Muscle of arm (tissue), 12 donors: Measurements from ENCODE around the gene SEC61A2. TPM values are rescaled to one million over a fixed set of nuclear protein-coding genes. Genes with fewer than 3 reads are reported as not detected.

Experiments used
- DNase-seq: peaks from one replicate; pipeline ENCODE4 v3.0.0-alpha.2; 2013
- polyA plus RNA-seq, 12 donors: library from polyadenylated mRNA; unstranded; fragments of 120-200 nt; gene quantifications; one replicate each; pipeline ENCODE4 v1.2.1, GENCODE V29; 2013; ENCODE audit not compliant: insufficient read length in 12 of 12

The SEC61A2 gene
- polyA plus RNA-seq, 12 donors, result 8.9 to 24.3 (median 12.9) TPM; not detected in 1

- DNase-seq, result peak; percentile 93
Observed at GRCh38 chr10:12195603-12196506, 66.4 kb downstream of the SEC61A2 start, which contains the start of the genes CDC123 and NUDT5. Gene CDC123 (plus strand): TSS chr10:12196188. CDS start chr10:12196246, 58 bp downstream. Gene NUDT5 (minus strand): TSS chr10:12195891. CDS start chr10:12186291, 9,600 bp downstream.

- no peak for DNase-seq
Observed at GRCh38 chr10:12196531-12197211, 67.2 kb downstream of the SEC61A2 start.

GRCh38 chr10:12198156-12198555, 68.7 kb downstream of the SEC61A2 start:
- DNase-seq, result no peak

GRCh38 chr10:12200850-12201249, 71.4 kb downstream of the SEC61A2 start:
- no peak for DNase-seq

GRCh38 chr10:12201543-12201942, 72.1 kb downstream of the SEC61A2 start:
- no peak for DNase-seq

GRCh38 chr10:12202226-12202625, 72.7 kb downstream of the SEC61A2 start:
- no peak for DNase-seq

- no peak for DNase-seq
Observed at GRCh38 chr10:12205082-12205481, 75.6 kb downstream of the SEC61A2 start.

GRCh38 chr10:12207114-12207513, 77.6 kb downstream of the SEC61A2 start:
- no peak for DNase-seq

- no peak for DNase-seq
Observed at GRCh38 chr10:12208460-12208859, 79.0 kb downstream of the SEC61A2 start.

- DNase-seq, result no peak
Observed at GRCh38 chr10:12212454-12212853, 83.0 kb downstream of the SEC61A2 start.

- no peak for DNase-seq
Observed at GRCh38 chr10:12213621-12214020, 84.1 kb downstream of the SEC61A2 start.

GRCh38 chr10:12214093-12214492, 84.6 kb downstream of the SEC61A2 start:
- DNase-seq, result no peak

GRCh38 chr10:12214763-12215218, 85.3 kb downstream of the SEC61A2 start:
- DNase-seq, result peak; percentile 33

Other genes with a start within 250 kb of the SEC61A2 start
- gene UPF2, start 86.9 kb upstream of the SEC61A2 start, polyA plus RNA-seq, result 10 to 100 TPM; 20.4 to 80.5 (median 24.0) TPM
- 10 to 100 TPM in 8 of 12 donors, 1 to 10 TPM in 3, not detected in 1; 8.1 to 15.7 (median 11.1) TPM for gene DHTKD1, start 60.7 kb upstream of the SEC61A2 start, polyA plus RNA-seq
- 10 to 100 TPM in 11 of 12 donors, not detected in 1; 15.7 to 45.8 (median 26.9) TPM for gene NUDT5, start 66.2 kb downstream of the SEC61A2 start, polyA plus RNA-seq
- 100 to 1,000 TPM in 3 of 12 donors, 10 to 100 TPM in 8, not detected in 1; 40.8 to 108 (median 89.7) TPM for gene CDC123, start 66.5 kb downstream of the SEC61A2 start, polyA plus RNA-seq
- 10 to 100 TPM in 2 of 12 donors, 1 to 10 TPM in 9, not detected in 1; 1.6 to 16.1 (median 3.5) TPM for gene CAMK1D, start 219.9 kb downstream of the SEC61A2 start, polyA plus RNA-seq